PFSK-1 (cell line): ENCODE data around the gene CLDN6.

Experiments
- REST ChIP-seq, 2 experiments: IDR thresholded peaks; 2 replicates each; pipeline versions ENCODE4 v1.6.1 to v1.8.0; 2011 to 2012; ENCODE audit warnings: low read depth in 2 of 2, low read length in 2 of 2, control low read depth in 1 of 2, inconsistent platforms in 1 of 2, mild to moderate bottlenecking in 1 of 2, moderate library complexity in 1 of 2; ENCODE audit not compliant: insufficient read depth in 1 of 2
- SIN3A ChIP-seq: IDR thresholded peaks from 2 replicates; pipeline ENCODE4 v1.6.1; 2012; ENCODE audit warnings: mild to moderate bottlenecking, low read length, moderate library complexity, borderline replicate concordance; ENCODE audit not compliant: insufficient read depth
- TAF1 ChIP-seq: IDR thresholded peaks from 2 replicates; pipeline ENCODE4 v1.6.1; 2012; ENCODE audit warnings: low read length, control low read depth, borderline replicate concordance; ENCODE audit not compliant: insufficient read depth

GRCh38 chr16:2981899-2982250 lies 36.1 kb downstream of the CLDN6 start:
- no peak for TF ChIP-seq REST (IDR thresholded peaks at IDR 0.05; ENCODE audit: insufficient read depth in 1 of 2, low read depth in 2 of 2, low read length in 2 of 2)
- no peak for TF ChIP-seq SIN3A
- TF ChIP-seq TAF1: no peak
